GM10248 (cell line): ENCODE data around the gene SOCS3.

Experiments used
- CTCF ChIA-PET: fragments of 300-600 bp; sonication (Branson Sonifier 250); formaldehyde crosslinking; extraction: SDS; loops from one replicate; lab custom pipeline; 2021; ENCODE audit warnings: antibody characterized with exemption; lab: Yijun Ruan, JAX
- POLR2A ChIA-PET: fragments of 350-650 bp; sonication (Branson Sonifier 250); formaldehyde crosslinking; extraction: SDS; loops from one replicate; lab custom pipeline; 2020; ENCODE audit warnings: antibody characterized with exemption; lab: Yijun Ruan, JAX
- DNase-seq: peaks from one replicate; pipeline ENCODE4 v3.0.0; 2012; ENCODE audit errors: extremely low spot score
- TF ChIP-seq, protein P1 (sequence below): IDR thresholded peaks from 2 replicates; pipeline ENCODE4 v1.5.1; 2012; ENCODE audit warnings: mild to moderate bottlenecking, low read depth; ENCODE audit errors: extremely low read depth, missing control alignments, control extremely low read depth

The SOCS3 gene

DNA sequence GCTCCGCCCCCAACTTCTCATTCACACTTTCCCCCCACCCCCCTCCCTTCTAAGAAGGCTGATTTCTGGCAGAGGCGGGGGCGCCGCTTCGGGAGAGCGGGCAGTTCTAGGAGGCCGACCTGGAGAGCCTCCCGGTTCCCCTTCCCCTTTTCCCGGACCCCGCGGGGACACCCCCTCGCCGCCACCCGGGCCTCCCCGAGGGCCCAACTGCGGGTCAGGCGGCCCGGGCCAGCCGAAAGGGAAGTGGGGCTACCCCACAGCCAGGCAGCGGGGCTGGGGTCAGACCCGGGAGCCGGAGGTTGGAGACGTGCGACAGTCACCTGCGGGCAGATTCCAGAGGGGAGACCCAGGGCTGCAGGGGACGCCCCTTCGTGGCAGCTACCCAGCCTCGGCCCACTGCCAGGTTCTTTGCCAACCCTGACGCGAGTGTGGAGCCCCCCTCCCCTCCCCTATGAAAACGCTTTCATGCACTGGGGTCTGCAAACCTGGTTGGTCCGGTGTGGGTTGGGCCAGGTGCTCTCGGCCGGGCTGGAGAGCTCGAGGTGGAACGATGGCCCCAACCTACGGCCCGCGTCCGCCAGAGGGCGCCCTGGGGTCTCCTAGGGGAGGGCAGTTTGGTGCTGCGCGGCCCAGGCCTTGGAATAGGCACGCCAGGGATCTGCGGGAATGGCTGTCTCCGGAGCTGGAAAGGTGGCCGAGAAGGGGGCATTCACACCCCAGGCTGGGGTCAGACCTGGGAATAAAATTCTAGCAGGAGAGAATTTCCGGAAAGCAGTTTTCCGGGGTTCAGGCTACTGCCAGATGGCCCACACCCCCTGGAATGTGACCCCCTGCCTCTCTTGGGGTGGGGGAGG lies 721 bp upstream of the SOCS3 start:
- TF ChIP-seq, protein P1, sequence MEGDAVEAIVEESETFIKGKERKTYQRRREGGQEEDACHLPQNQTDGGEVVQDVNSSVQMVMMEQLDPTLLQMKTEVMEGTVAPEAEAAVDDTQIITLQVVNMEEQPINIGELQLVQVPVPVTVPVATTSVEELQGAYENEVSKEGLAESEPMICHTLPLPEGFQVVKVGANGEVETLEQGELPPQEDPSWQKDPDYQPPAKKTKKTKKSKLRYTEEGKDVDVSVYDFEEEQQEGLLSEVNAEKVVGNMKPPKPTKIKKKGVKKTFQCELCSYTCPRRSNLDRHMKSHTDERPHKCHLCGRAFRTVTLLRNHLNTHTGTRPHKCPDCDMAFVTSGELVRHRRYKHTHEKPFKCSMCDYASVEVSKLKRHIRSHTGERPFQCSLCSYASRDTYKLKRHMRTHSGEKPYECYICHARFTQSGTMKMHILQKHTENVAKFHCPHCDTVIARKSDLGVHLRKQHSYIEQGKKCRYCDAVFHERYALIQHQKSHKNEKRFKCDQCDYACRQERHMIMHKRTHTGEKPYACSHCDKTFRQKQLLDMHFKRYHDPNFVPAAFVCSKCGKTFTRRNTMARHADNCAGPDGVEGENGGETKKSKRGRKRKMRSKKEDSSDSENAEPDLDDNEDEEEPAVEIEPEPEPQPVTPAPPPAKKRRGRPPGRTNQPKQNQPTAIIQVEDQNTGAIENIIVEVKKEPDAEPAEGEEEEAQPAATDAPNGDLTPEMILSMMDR = peak; percentile 90
- POLR2A ChIA-PET = interaction anchor here (0.7 to 2.0 kb wide), 11 partner anchors 8 to 420 kb away, joined by 3 to 11 read pairs (median 5); partner anchors contain the start of gene PGS1
- peak; percentile 91 for DNase-seq
- CTCF ChIA-PET = interaction anchor here (0.6 to 7.2 kb wide), 35 partner anchors 9 to 436 kb away, joined by 3 to 108 read pairs (median 5); partner anchors contain the start of gene PGS1

DNA sequence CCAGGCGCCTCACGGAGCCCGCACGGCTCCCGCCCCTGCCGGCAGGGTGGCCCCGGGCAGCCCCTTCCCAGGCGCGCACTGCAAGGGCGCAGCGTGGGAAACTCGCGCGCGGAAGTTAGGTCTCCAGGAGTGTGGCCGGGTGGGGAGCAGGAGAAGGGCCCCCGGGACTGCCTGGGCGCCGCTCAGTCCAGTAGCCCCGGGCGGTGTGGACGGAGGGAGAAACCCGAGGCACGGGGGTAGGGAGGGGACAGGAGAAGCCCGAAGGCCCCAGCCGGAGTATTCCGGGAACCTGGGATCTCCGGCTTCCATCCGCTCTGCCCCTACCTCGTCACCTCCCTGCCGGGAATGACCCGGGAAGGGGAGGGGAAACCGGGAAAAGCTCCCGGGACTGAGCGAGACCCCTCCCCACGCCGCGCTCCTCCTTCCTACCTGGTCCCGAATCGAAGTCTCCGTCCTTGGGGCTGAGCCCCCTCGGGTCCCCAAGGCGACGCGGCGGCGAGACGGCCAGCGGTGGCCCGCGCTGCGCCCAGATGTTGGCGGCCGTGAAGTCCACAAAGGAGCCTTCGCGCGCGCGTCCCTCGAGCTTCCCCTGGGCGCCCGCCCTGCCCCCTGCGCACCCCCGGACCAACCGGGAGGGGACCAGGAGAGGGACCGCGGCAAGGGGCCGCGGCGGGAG lies 418 bp downstream of the SOCS3 start:
- DNase-seq = no peak
- CTCF ChIA-PET = interaction anchor here (1.2 to 7.2 kb wide), 10 partner anchors 16 to 109 kb away, joined by 3 to 108 read pairs (median 10); partner anchors contain the start of gene PGS1
- TF ChIP-seq, protein P1 = no peak
- POLR2A ChIA-PET = interaction anchor here (0.7 to 2.0 kb wide), 12 partner anchors 9 to 421 kb away, joined by 3 to 11 read pairs (median 4); partner anchors contain the start of gene PGS1

DNA sequence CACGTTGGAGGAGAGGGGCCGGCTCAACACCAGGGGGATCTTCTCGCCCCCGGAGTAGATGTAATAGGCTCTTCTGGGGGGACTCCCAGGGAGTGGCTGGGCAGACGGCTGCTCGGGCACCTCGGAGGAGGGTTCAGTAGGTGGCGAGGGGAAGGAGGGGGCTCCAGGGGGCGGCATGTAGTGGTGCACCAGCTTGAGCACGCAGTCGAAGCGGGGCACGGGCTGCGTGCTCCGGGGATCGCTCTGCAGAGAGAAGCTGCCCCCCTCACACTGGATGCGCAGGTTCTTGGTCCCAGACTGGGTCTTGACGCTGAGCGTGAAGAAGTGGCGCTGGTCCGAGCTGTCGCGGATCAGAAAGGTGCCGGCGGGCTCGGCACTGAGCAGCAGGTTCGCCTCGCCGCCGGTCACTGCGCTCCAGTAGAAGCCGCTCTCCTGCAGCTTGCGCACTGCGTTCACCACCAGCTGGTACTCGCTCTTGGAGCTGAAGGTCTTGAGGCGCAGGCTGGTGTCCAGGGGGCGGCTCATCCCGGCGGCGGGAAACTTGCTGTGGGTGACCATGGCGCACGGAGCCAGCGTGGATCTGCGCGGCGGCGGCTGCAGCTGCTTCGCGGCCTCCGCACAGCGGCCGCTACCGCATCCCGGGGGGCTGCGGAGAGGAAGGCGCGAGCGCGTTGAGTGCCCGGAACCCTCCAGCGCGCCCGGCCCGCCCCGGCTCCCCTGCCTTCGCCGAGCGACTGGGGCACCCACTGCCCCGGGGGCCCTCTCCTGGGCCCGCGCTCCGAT lies 1.1 kb downstream of the SOCS3 start:
- ChIA-PET CTCF (interaction anchor here (1.0 to 6.2 kb wide), 7 partner anchors 10 to 108 kb away, joined by 3 to 64 read pairs (median 4); no protein-coding TSS in a partner anchor), POLR2A (interaction anchor here (1.0 to 2.0 kb wide), 5 partner anchors 11 to 42 kb away, joined by 3 to 11 read pairs (median 4); no protein-coding TSS in a partner anchor)
- no peak for DNase-seq
- TF ChIP-seq, protein P1 = no peak

- no peak for DNase-seq
- CTCF ChIA-PET = interaction anchor here (1.0 to 6.2 kb wide), 5 partner anchors 10 to 107 kb away, joined by 3 to 64 read pairs (median 4); no protein-coding TSS in a partner anchor
- POLR2A ChIA-PET = interaction anchor here (0.6 to 2.0 kb wide), 4 partner anchors 14 to 128 kb away, joined by 3 to 11 read pairs (median 4); no protein-coding TSS in a partner anchor
- TF ChIP-seq, protein P1 = no peak
Observed at GRCh38 chr17:78357672-78358537, 2.0 kb downstream of the SOCS3 start.

DNA sequence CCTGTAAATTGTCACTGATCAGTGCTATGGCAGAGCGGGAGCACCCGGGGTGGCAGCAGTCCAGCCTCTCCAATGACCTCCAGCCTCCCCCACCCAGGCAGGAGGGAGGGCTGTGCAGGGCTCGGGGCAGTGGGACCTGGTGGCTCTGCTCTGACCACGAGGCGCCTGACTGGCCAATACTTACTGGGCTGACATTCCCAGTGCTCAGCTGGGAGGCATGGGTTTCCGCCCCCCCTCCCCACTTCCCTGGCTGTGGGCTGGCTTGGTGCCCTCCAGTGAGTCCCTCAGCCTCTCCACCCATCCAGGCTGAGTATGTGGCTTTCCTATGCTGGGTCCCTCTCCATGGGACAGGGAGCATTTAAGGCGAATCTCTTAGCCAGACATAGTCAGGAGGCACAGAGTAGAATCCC lies 2.7 kb downstream of the SOCS3 start:
- DNase-seq = no peak
- POLR2A ChIA-PET = interaction anchor here (0.6 to 1.5 kb wide), 2 partner anchors 13 to 127 kb away, joined by 3 to 4 read pairs; no protein-coding TSS in a partner anchor
- CTCF ChIA-PET = interaction anchor here (1.0 to 6.2 kb wide), 3 partner anchors 16 to 65 kb away, joined by 3 to 64 read pairs (median 4); no protein-coding TSS in a partner anchor
- TF ChIP-seq, protein P1 = no peak
